Renal cortical epithelial cell (primary cell): ENCODE measurements around the gene SUMO1. TPM values are rescaled to one million over a fixed set of nuclear protein-coding genes. Genes with fewer than 3 reads are reported as not detected.
"Not testable (repeated sequence)": the region's sequence is repeated elsewhere in the genome, so short reads cannot be mapped to it uniquely, and the experiment has no call there.

Source experiments
- DNase-seq: peaks from one replicate; pipeline ENCODE4 v3.0.0-alpha.2; 2011; ENCODE audit warnings: low read depth
- total RNA-seq: library from RNA; depleted of rRNA; stranded (reverse); fragments of >200 nt; gene quantifications from 2 replicates; pipeline ENCODE4 v1.2.3, GENCODE V29; 2014

The SUMO1 gene
- total RNA-seq: 133 and 241 TPM in 2 replicates

GRCh38 chr2:202238234-202239197 lies at the start of gene SUMO1:
Gene SUMO1, minus strand, starts transcription at chr2:202238597. Its CDS starts 146 bp downstream, at chr2:202238451.
- peak; percentile 79 for DNase-seq

- no peak for DNase-seq
These were observed 48.2 kb upstream of the SUMO1 start for GRCh38 chr2:202286595-202286994.

- DNase-seq: peak; percentile 74
These were observed 40.5 kb upstream of the SUMO1 start for GRCh38 chr2:202278944-202279343.

GRCh38 chr2:202278036-202278760 lies 39.8 kb upstream of the SUMO1 start:
- peak; percentile 89 for DNase-seq

- not testable (repeated sequence) for DNase-seq
These were observed 37.8 kb upstream of the SUMO1 start for GRCh38 chr2:202276078-202276720.

GRCh38 chr2:202270487-202270886 lies 32.1 kb upstream of the SUMO1 start:
- DNase-seq: no peak

GRCh38 chr2:202269585-202269984 lies 31.2 kb upstream of the SUMO1 start:
- DNase-seq: no peak

GRCh38 chr2:202267495-202267894 lies 29.1 kb upstream of the SUMO1 start:
- no peak for DNase-seq

- DNase-seq: peak; percentile 92
These were observed 27.3 kb upstream of the SUMO1 start, which contains the start of gene NOP58 for GRCh38 chr2:202265467-202266277. Gene NOP58, plus strand, starts transcription at chr2:202265763. Its CDS starts 179 bp downstream, at chr2:202265942.

- DNase-seq: peak; percentile 36
These were observed 23.1 kb upstream of the SUMO1 start for GRCh38 chr2:202261531-202261930.

- DNase-seq: no peak
These were observed 13.1 kb upstream of the SUMO1 start for GRCh38 chr2:202251494-202251893.

- DNase-seq: peak; percentile 57
These were observed 11.3 kb upstream of the SUMO1 start for GRCh38 chr2:202249521-202250253.

- DNase-seq: not testable (repeated sequence)
These were observed 9.3 kb upstream of the SUMO1 start for GRCh38 chr2:202247710-202248109.

- DNase-seq: peak; percentile 13
These were observed 587 bp downstream of the SUMO1 start for GRCh38 chr2:202237787-202238233.

- no peak for DNase-seq
These were observed 16.5 kb downstream of the SUMO1 start for GRCh38 chr2:202221873-202222272.

GRCh38 chr2:202215179-202215578 lies 23.2 kb downstream of the SUMO1 start:
- DNase-seq: no peak

GRCh38 chr2:202208526-202208925 lies 29.9 kb downstream of the SUMO1 start:
- no peak for DNase-seq

GRCh38 chr2:202204855-202205254 lies 33.5 kb downstream of the SUMO1 start:
- no peak for DNase-seq

GRCh38 chr2:202203348-202203747 lies 35.0 kb downstream of the SUMO1 start:
- no peak for DNase-seq
